HepG2 (cell line): ENCODE measurements around the gene TEF. TPM values are rescaled to one million over a fixed set of nuclear protein-coding genes. Genes with fewer than 3 reads are reported as not detected.
A peak's percentile ranks its signal among the peaks of the same experiment; 100 is the strongest.

Experiments used
- KMT2A ChIP-seq: sonication (generic); formaldehyde crosslinking; IDR thresholded peaks from 2 replicates; pipeline ENCODE4 v1.4.0; 2020; ENCODE audit warnings: missing genetic modification reagents
- NCOA2 ChIP-seq: sonication (generic); formaldehyde crosslinking; IDR thresholded peaks from 2 replicates; pipeline ENCODE4 v1.8.0; 2022; ENCODE audit warnings: inconsistent platforms
- RAD51 ChIP-seq: fragments of 450-650 bp; IDR thresholded peaks from 2 replicates; pipeline ENCODE4 v1.6.1; 2016; ENCODE audit warnings: borderline replicate concordance
- SRSF1 ChIP-seq: fragments of 200-400 bp; formaldehyde crosslinking; optimal IDR thresholded peaks from 2 replicates; pipeline ENCODE3; 2017; ENCODE audit warnings: mild to moderate bottlenecking, low read depth, low read length, moderate library complexity
- TEAD3 ChIP-seq: optimal IDR thresholded peaks from 2 replicates; pipeline ENCODE3; 2016; ENCODE audit warnings: borderline replicate concordance
- ZBTB7A ChIP-seq: sonication (generic); formaldehyde crosslinking; IDR thresholded peaks from 2 replicates; pipeline ENCODE4 v1.8.0; 2022; ENCODE audit warnings: mild to moderate bottlenecking, missing genetic modification reagents
- ZMAT3 ChIP-seq: sonication (generic); formaldehyde crosslinking; conservative IDR thresholded peaks from 2 replicates; pipeline ENCODE4 v1.7.0; 2021; ENCODE audit warnings: missing genetic modification reagents
- ZNF383 ChIP-seq: sonication (generic); formaldehyde crosslinking; IDR thresholded peaks from 2 replicates; pipeline ENCODE4 v1.4.0; 2020; ENCODE audit warnings: missing genetic modification reagents, mild to moderate bottlenecking, borderline replicate concordance
- ZNF441 ChIP-seq: sonication (generic); formaldehyde crosslinking; IDR thresholded peaks from 2 replicates; pipeline ENCODE4 v1.7.0; 2021; ENCODE audit warnings: missing genetic modification reagents, borderline replicate concordance
- ZNF547 ChIP-seq: sonication (generic); formaldehyde crosslinking; IDR thresholded peaks from 2 replicates; pipeline ENCODE4 v1.5.1; 2020; ENCODE audit warnings: mild to moderate bottlenecking, missing genetic modification reagents
- polyA plus RNA-seq, 8 experiments: library from polyadenylated mRNA; depleted of rRNA in 3 of 8; stranded (reverse) in 7 of 8; unstranded in 1 of 8; fragments of >200 nt; fragmentation: Illumina TruSeq in 4 of 8; extraction: Trizol in 4 of 8; gene quantifications; 2 replicates each; pipeline versions ENCODE4 v1.2.1 to v1.2.3, GENCODE V29; 2011 to 2016; ENCODE audit warnings: low read depth in 4 of 8, missing spikeins in 1 of 8, mixed read lengths in 1 of 8; ENCODE audit not compliant: insufficient read depth in 1 of 8
- total RNA-seq, 5 experiments: library from RNA; depleted of rRNA; stranded (reverse); fragments of >200 nt; fragmentation: Illumina TruSeq; extraction: Trizol; gene quantifications; 2 replicates each; pipeline ENCODE4 v1.2.3, GENCODE V29; 2016; ENCODE audit warnings: low read depth in 1 of 5
- TF ChIP-seq, protein P1 (sequence below), 2 experiments: IDR thresholded peaks; 2 replicates each; pipeline ENCODE4 v1.6.1; 2011 to 2012; ENCODE audit warnings: low read length in 2 of 2, borderline replicate concordance in 1 of 2, low read depth in 1 of 2, mild to moderate bottlenecking in 1 of 2, moderate library complexity in 1 of 2
- TF ChIP-seq, protein P2 (sequence below): sonication (generic); formaldehyde crosslinking; IDR thresholded peaks from 2 replicates; pipeline ENCODE4 v1.8.0; 2022; ENCODE audit warnings: missing genetic modification reagents, mild to moderate bottlenecking, inconsistent platforms, borderline replicate concordance
- TF ChIP-seq, protein P3 (sequence below): sonication (generic); formaldehyde crosslinking; IDR thresholded peaks from 2 replicates; pipeline ENCODE4 v1.5.1; 2020; ENCODE audit warnings: missing genetic modification reagents, mild to moderate bottlenecking, borderline replicate concordance
- TF ChIP-seq, protein P4 (sequence below): sonication (generic); formaldehyde crosslinking; conservative IDR thresholded peaks from 2 replicates; pipeline ENCODE4 v1.8.1; 2023; ENCODE audit warnings: missing genetic modification reagents
- TF ChIP-seq, protein P5 (sequence below): sonication (generic); formaldehyde crosslinking; IDR thresholded peaks from 2 replicates; pipeline ENCODE4 v1.5.0; 2020; ENCODE audit warnings: mild to moderate bottlenecking, missing genetic modification reagents
- TF ChIP-seq, protein P6 (sequence below): IDR thresholded peaks from 2 replicates; pipeline ENCODE4 v1.6.1; 2016; ENCODE audit warnings: missing genetic modification reagents, missing compliant biosample characterization

TEF gene
- total and polyA plus RNA-seq, 2 of the 13 experiments (the other 11 are each of a cell fraction or from before 2014, with no cell fraction given), result 7.6 to 11.2 TPM

DNA sequence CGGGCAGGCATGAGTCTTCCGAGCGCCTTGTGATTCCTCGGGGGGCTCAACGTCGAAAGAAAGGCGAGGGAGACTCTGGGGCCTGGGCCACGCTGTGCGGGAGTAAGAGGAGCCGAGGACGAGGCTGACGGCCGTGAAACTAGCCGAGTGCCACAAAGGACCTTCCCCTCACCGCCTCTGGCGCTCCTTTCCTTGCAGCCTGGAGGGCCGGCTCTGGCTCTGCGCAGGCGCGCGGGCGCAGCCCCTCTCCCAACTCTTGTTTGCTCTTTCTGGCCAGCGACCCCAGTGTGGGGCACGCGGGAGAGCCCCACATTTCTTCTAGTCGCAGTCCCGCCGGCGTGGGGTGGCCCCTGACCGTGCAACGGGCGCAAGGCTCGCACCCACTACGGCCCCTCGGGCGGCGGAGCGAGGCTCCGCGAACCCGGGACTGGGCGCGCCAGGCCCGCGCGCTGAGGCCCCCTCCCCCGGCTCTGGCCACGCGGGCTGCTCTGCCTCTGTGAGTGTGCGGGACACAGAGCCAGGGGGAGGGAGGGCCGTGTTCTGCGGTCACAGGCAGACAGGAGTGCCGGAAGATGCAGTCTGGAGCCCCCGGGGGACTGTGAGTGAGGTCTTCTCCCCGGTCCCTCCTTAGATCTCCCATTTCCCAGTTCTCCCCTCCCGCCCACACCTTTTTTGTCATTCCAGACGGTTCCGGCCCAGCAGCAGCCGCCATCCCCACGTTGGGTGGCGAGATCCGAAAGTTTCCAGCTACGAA is 65.9 kb downstream of the TEF start (continued):
- TF ChIP-seq, protein P1, sequence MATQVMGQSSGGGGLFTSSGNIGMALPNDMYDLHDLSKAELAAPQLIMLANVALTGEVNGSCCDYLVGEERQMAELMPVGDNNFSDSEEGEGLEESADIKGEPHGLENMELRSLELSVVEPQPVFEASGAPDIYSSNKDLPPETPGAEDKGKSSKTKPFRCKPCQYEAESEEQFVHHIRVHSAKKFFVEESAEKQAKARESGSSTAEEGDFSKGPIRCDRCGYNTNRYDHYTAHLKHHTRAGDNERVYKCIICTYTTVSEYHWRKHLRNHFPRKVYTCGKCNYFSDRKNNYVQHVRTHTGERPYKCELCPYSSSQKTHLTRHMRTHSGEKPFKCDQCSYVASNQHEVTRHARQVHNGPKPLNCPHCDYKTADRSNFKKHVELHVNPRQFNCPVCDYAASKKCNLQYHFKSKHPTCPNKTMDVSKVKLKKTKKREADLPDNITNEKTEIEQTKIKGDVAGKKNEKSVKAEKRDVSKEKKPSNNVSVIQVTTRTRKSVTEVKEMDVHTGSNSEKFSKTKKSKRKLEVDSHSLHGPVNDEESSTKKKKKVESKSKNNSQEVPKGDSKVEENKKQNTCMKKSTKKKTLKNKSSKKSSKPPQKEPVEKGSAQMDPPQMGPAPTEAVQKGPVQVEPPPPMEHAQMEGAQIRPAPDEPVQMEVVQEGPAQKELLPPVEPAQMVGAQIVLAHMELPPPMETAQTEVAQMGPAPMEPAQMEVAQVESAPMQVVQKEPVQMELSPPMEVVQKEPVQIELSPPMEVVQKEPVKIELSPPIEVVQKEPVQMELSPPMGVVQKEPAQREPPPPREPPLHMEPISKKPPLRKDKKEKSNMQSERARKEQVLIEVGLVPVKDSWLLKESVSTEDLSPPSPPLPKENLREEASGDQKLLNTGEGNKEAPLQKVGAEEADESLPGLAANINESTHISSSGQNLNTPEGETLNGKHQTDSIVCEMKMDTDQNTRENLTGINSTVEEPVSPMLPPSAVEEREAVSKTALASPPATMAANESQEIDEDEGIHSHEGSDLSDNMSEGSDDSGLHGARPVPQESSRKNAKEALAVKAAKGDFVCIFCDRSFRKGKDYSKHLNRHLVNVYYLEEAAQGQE (IDR thresholded peaks at IDR 0.05; ENCODE audit: borderline replicate concordance in 1 of 2, low read depth in 1 of 2, low read length in 2 of 2), result 0 out of 4 replicates have a peak, but pooled peaks of 1 of the 2 experiments have one; percentile 36
- TF ChIP-seq ZMAT3 (CRISPR knock-in tag) (no peak; the same call in none of the 2 replicates), ZNF441 (CRISPR knock-in tag) (no peak), ZNF547 (CRISPR knock-in tag) (no peak; the same call in 1 of the 2 replicates), ZNF383 (CRISPR knock-in tag) (no peak), TEAD3 (CRISPR knock-in tag) (no peak), SRSF1 (no peak), NCOA2 (CRISPR knock-in tag) (no peak), KMT2A (no peak), RAD51 (no peak), ZBTB7A (peak; percentile 53; the same call in 1 of the 2 replicates)
- TF ChIP-seq, protein P2, sequence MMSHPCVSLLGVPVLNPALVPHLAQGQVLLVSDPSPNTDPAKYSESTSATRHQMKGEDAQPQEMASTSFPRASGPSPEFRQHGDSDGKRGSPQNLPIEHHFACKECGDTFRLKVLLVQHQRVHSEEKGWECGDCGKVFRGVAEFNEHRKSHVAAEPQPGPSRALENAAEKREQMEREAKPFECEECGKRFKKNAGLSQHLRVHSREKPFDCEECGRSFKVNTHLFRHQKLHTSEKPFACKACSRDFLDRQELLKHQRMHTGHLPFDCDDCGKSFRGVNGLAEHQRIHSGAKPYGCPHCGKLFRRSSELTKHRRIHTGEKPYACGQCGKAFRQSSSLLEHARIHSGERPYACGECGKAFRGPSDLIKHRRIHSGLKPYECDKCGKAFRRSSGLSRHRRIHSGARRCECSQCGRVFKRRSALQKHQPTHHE (CRISPR knock-in tag), result no peak
- TF ChIP-seq, protein P3, sequence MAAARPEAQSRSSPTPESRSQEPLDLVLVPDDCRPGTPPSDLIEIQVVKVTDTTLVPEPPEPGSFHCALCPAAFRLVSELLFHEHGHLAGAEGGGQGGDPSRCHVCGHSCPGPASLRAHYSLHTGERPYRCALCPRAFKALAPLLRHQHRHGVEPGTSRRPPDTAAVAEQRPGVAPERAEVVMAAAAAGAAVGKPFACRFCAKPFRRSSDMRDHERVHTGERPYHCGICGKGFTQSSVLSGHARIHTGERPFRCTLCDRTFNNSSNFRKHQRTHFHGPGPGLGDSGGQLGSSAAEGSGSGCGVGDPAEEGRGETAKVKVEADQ (CRISPR knock-in tag), result no peak
- TF ChIP-seq, protein P4, sequence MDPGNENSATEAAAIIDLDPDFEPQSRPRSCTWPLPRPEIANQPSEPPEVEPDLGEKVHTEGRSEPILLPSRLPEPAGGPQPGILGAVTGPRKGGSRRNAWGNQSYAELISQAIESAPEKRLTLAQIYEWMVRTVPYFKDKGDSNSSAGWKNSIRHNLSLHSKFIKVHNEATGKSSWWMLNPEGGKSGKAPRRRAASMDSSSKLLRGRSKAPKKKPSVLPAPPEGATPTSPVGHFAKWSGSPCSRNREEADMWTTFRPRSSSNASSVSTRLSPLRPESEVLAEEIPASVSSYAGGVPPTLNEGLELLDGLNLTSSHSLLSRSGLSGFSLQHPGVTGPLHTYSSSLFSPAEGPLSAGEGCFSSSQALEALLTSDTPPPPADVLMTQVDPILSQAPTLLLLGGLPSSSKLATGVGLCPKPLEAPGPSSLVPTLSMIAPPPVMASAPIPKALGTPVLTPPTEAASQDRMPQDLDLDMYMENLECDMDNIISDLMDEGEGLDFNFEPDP (CRISPR knock-in tag), result no peak
- TF ChIP-seq, protein P5, sequence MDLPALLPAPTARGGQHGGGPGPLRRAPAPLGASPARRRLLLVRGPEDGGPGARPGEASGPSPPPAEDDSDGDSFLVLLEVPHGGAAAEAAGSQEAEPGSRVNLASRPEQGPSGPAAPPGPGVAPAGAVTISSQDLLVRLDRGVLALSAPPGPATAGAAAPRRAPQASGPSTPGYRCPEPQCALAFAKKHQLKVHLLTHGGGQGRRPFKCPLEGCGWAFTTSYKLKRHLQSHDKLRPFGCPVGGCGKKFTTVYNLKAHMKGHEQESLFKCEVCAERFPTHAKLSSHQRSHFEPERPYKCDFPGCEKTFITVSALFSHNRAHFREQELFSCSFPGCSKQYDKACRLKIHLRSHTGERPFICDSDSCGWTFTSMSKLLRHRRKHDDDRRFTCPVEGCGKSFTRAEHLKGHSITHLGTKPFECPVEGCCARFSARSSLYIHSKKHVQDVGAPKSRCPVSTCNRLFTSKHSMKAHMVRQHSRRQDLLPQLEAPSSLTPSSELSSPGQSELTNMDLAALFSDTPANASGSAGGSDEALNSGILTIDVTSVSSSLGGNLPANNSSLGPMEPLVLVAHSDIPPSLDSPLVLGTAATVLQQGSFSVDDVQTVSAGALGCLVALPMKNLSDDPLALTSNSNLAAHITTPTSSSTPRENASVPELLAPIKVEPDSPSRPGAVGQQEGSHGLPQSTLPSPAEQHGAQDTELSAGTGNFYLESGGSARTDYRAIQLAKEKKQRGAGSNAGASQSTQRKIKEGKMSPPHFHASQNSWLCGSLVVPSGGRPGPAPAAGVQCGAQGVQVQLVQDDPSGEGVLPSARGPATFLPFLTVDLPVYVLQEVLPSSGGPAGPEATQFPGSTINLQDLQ (CRISPR knock-in tag), result 0 out of 2 replicates have a peak, but pooled peaks have one; percentile 35
- TF ChIP-seq, protein P6, sequence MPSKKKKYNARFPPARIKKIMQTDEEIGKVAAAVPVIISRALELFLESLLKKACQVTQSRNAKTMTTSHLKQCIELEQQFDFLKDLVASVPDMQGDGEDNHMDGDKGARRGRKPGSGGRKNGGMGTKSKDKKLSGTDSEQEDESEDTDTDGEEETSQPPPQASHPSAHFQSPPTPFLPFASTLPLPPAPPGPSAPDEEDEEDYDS, result no peak
